ENCODE results near the gene FOXK2.

GRCh38 chr17:82642022-82642421 is 122.5 kb downstream of the FOXK2 start:
- TF ChIP-seq POLR2AphosphoS5 (IDR thresholded peaks at IDR 0.05; ENCODE audit: insufficient read depth in 1 of 2, low read depth in 1 of 2) = no peak
- no peak for TF ChIP-seq CTCF (IDR thresholded peaks at IDR 0.05)
